Measurements from ENCODE around the gene GRIN3B. TPM values are rescaled to one million over a fixed set of nuclear protein-coding genes. Genes with fewer than 3 reads are reported as not detected.

GRIN3B gene
- total and polyA plus RNA-seq, 2 experiments from 2014 or later = 3.0 to 8.5 TPM

GRCh38 chr19:977058-977464 lies 23.2 kb upstream of the GRIN3B start:
- H3K36me3 ChIP-seq = peaks cover 2% of the 10 kb centered on the region
- H3K27ac ChIP-seq = peak overlapping the region; percentile 28
- DNase-seq (ENCODE audit: low read depth in 1 of 2, low spot score in 1 of 2) = no peak
- H3K4me1 ChIP-seq (ENCODE audit: low read depth) = peaks cover 8% of the 10 kb centered on the region
- no peaks in the 10 kb centered on the region for H3K9me3 ChIP-seq (ENCODE audit: low read depth)
- no peak for TF ChIP-seq CTCF (IDR thresholded peaks at IDR 0.05; ENCODE audit: low read depth, low read length)
- no peaks in the 10 kb centered on the region for H3K27me3 ChIP-seq
- H3K4me3 ChIP-seq = no peak overlapping the region

GRCh38 chr19:979318-979741 lies 20.9 kb upstream of the GRIN3B start:
- DNase-seq (ENCODE audit: low read depth in 1 of 2, low spot score in 1 of 2) = no peak
- no peak for TF ChIP-seq CTCF (IDR thresholded peaks at IDR 0.05; ENCODE audit: low read depth, low read length)

GRCh38 chr19:980133-980998 lies 19.9 kb upstream of the GRIN3B start:
- H3K27me3 ChIP-seq = no peaks in the 10 kb centered on the region
- no peak overlapping the region for H3K4me3 ChIP-seq
- H3K4me1 ChIP-seq (ENCODE audit: low read depth) = peaks cover 8% of the 10 kb centered on the region
- no peaks in the 10 kb centered on the region for H3K9me3 ChIP-seq (ENCODE audit: low read depth)
- peak; percentile 34 to 58 for DNase-seq (ENCODE audit: low read depth in 1 of 2, low spot score in 1 of 2)
- peak overlapping the region; percentile 85 for H3K27ac ChIP-seq
- TF ChIP-seq CTCF (IDR thresholded peaks at IDR 0.05; ENCODE audit: low read depth, low read length) = no peak
- no peaks in the 10 kb centered on the region for H3K36me3 ChIP-seq

More at GRCh38 chr19:979318-979741, 20.9 kb upstream of the GRIN3B start:
- H3K9me3 ChIP-seq (ENCODE audit: low read depth) = no peaks in the 10 kb centered on the region
- no peaks in the 10 kb centered on the region for H3K27me3 ChIP-seq
- H3K36me3 ChIP-seq = no peaks in the 10 kb centered on the region
- no peak overlapping the region for H3K4me3 ChIP-seq
- H3K4me1 ChIP-seq (ENCODE audit: low read depth) = peaks cover 8% of the 10 kb centered on the region
- peak overlapping the region; percentile 85 for H3K27ac ChIP-seq

- H3K4me1 ChIP-seq (ENCODE audit: low read depth) = peaks cover 8% of the 10 kb centered on the region
- no peak overlapping the region for H3K27ac ChIP-seq
- H3K4me3 ChIP-seq = peak overlapping the region; percentile 22
- peak; percentile 65 to 84 for DNase-seq (ENCODE audit: low read depth in 1 of 2, low spot score in 1 of 2)
- no peaks in the 10 kb centered on the region for H3K27me3 ChIP-seq
- TF ChIP-seq CTCF (IDR thresholded peaks at IDR 0.05; ENCODE audit: low read depth, low read length) = peak; percentile 62
- no peaks in the 10 kb centered on the region for H3K9me3 ChIP-seq (ENCODE audit: low read depth)
- peaks cover 9% of the 10 kb centered on the region for H3K36me3 ChIP-seq
Measured at GRCh38 chr19:982567-983170, 17.6 kb upstream of the GRIN3B start.

GRCh38 chr19:984165-984967 lies 15.9 kb upstream of the GRIN3B start, which contains the start of gene WDR18:
Gene WDR18, plus strand, starts transcription at chr19:984345. Its CDS starts 9 bp downstream, at chr19:984354.
- peak within 1 kb of the TSS; percentile 99 for H3K4me3 ChIP-seq
- peaks cover 8% of the 10 kb centered on the region for H3K4me1 ChIP-seq (ENCODE audit: low read depth)
- peak within 1 kb of the TSS; percentile 99 for H3K27ac ChIP-seq
- H3K27me3 ChIP-seq = no peaks in the 10 kb centered on the region
- DNase-seq (ENCODE audit: low read depth in 1 of 2, low spot score in 1 of 2) = peak; percentile 93 to 96
- H3K36me3 ChIP-seq = peaks cover 15% of the 10 kb centered on the region
- peak; percentile 16 for TF ChIP-seq CTCF (IDR thresholded peaks at IDR 0.05; ENCODE audit: low read depth, low read length)
- no peaks in the 10 kb centered on the region for H3K9me3 ChIP-seq (ENCODE audit: low read depth)
